AG08395 (cell line): ENCODE data around the gene B3GNT4.
"Not testable (repeated sequence)": the region's sequence is repeated elsewhere in the genome, so short reads cannot be mapped to it uniquely, and the experiment has no call there.

Experiments
- DNase-seq: peaks from one replicate; pipeline ENCODE4 v3.0.0; 2012; ENCODE audit warnings: mixed read lengths, low spot score

Gene B3GNT4

GRCh38 chr12:122225683-122226365 lies 22.3 kb downstream of the B3GNT4 start, which contains the start of gene DIABLO:
TSS of gene DIABLO (minus strand) at chr12:122226052. CDS start at chr12:122226014, 38 bp downstream.
- peak; percentile 99 for DNase-seq

GRCh38 chr12:122226366-122227125 lies 23.0 kb downstream of the B3GNT4 start:
- DNase-seq = no peak

- DNase-seq = no peak
These were observed 23.8 kb downstream of the B3GNT4 start for GRCh38 chr12:122227341-122227740.

GRCh38 chr12:122228092-122228491 lies 24.6 kb downstream of the B3GNT4 start:
- no peak for DNase-seq

- no peak for DNase-seq
These were observed 27.3 kb downstream of the B3GNT4 start for GRCh38 chr12:122230798-122231197.

- no peak for DNase-seq
These were observed 29.2 kb downstream of the B3GNT4 start for GRCh38 chr12:122232691-122233090.

- DNase-seq = no peak
These were observed 32.2 kb downstream of the B3GNT4 start for GRCh38 chr12:122235741-122236140.

- DNase-seq = no peak
These were observed 35.4 kb downstream of the B3GNT4 start for GRCh38 chr12:122238861-122239260.

- DNase-seq = no peak
These were observed 40.5 kb downstream of the B3GNT4 start for GRCh38 chr12:122243965-122244364.

- no peak for DNase-seq
These were observed 41.3 kb downstream of the B3GNT4 start for GRCh38 chr12:122244565-122245371.

- no peak for DNase-seq
These were observed 42.0 kb downstream of the B3GNT4 start for GRCh38 chr12:122245553-122245952.

GRCh38 chr12:122250047-122250446 lies 46.5 kb downstream of the B3GNT4 start:
- DNase-seq = no peak

- DNase-seq = no peak
These were observed 47.0 kb downstream of the B3GNT4 start for GRCh38 chr12:122250536-122250935.

- not testable (repeated sequence) for DNase-seq
These were observed 55.0 kb downstream of the B3GNT4 start for GRCh38 chr12:122258462-122258861.
